ENCODE measurements around the gene NINJ2. TPM values are rescaled to one million over a fixed set of nuclear protein-coding genes. Genes with fewer than 3 reads are reported as not detected.

Gene NINJ2
- total and polyA plus RNA-seq, 12 donors = 1.9 to 25.7 (median 8.3) TPM

DNA sequence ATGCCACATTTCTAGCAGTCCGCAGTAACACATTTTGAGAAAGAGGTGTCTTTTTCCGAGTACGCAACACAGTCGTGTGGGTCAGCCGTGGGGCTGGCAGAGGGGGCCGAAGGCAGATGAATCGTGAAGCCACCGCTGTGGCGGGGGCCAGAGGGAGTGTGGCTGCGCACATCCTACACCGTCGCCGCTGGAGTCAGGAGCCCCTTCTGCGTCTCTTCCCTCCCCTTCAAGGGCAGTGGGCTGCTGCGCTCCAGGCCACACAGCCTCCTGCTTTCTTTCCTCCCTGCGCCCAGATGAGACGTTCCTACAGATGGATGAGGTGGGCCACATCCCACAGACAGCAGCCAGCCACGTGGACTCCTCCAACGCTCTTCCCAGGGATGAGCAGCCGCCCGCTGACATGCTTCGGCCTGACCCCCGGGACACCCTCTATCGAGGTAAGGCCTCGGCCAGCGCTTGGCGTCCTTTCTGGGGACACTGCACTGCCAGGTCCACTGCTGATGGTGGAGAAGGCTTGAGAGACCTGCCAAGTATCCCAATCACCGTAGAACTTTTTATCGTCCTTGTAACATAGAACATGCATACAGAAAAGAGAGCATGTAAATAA, 113.7 kb downstream of the NINJ2 start:
- DNase-seq = no peak
- ATAC-seq = peak in 5 of 8 donors; percentile 4 to 32 (median 22)
- Histone ChIP-seq H3K36me3 (peaks cover 0 to 3% (median 0%) of the 10 kb centered on the region in 9 donors), H3K4me1 (peaks cover 16 to 72% (median 41%) of the 10 kb centered on the region in 9 donors), H3K27me3 (peaks cover 0 to 17% (median 7%) of the 10 kb centered on the region in 7 donors), H3K4me3 (no peak overlapping the region), H3K9me3 (no peaks in the 10 kb centered on the region), H3K27ac (peak overlapping the region in 9 of 10 donors; percentile 29 to 89 (median 75))
- no peak for TF ChIP-seq CTCF (IDR thresholded peaks at IDR 0.05)
- intact Hi-C loops (cut with DNase I) = loop anchor here in 8 of 10 donors (5.0 kb wide), 3 partner anchors 47 to 107 kb away; no protein-coding TSS in a partner anchor
- WGBS, 2 donors = 58 to 66% methylated on average over 29 of the region's 29 CpGs

GRCh38 chr12:547883-548470, 115.3 kb downstream of the NINJ2 start:
- Histone ChIP-seq H3K27ac (peak overlapping the region in 5 of 10 donors; percentile 7 to 89 (median 79)), H3K27me3 (peaks cover 0 to 17% (median 7%) of the 10 kb centered on the region in 7 donors), H3K9me3 (no peaks in the 10 kb centered on the region), H3K4me1 (peaks cover 10 to 62% (median 30%) of the 10 kb centered on the region in 9 donors), H3K4me3 (no peak overlapping the region), H3K36me3 (no peaks in the 10 kb centered on the region)
- TF ChIP-seq CTCF (IDR thresholded peaks at IDR 0.05) = no peak
- ATAC-seq (no peak), DNase-seq (no peak)
- intact Hi-C loops (cut with DNase I) = loop anchor here (1.0 to 5.0 kb wide), 8 partner anchors 46 to 107 kb away; no protein-coding TSS in a partner anchor
- WGBS, 2 donors = 55 to 60% methylated on average over 13 of the region's 13 CpGs

DNA sequence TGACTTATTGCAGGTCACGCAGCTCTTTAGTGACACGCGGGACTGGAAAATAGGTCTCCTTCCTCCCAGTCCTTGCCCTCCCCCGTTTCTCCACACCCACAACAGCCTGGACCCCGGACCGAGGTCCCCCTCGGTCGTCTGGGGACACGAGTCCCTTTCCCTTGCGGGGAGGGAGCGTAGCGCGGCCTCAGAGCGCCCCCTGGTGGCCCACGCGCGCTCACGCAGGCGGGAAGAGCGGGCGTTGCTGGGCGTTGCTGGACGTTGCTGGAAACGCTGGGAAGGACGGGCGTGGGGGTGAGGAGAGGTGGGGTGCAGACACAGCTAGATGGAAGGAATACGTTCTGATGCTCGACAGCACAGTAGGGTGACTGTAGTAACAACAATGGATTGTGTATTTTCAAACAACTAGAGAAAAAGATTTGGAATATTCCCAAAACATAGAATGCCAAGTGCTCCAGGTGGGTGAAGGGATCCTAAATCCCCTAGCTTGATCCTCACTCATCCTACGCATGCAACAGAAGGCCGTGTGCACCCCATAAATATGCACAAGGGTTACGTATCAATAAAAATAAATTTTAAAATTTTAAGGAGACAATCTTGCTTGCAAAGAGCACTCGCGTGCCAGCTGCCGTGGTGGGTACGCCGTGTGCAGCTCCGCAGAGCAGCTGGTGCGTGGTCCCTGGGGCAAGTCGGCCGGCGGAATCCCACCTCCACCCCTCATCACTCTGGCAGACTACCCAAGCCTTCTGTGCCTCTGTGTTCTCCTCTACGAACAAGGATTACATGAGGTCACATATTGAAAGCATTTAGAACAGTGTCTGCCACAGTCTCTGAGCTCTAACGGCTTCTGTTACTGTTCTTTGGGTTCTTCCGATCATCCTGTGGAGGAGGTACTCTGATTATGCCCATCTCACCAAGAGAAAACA, 116.1 kb downstream of the NINJ2 start:
- H3K27ac ChIP-seq = peak overlapping the region in 7 of 10 donors; percentile 7 to 89 (median 26)
- H3K4me3 ChIP-seq = no peak overlapping the region
- DNase-seq (peak; percentile 49 to 80), ATAC-seq (peak; percentile 23 to 69 (median 46))
- no peaks in the 10 kb centered on the region for H3K36me3 ChIP-seq
- TF ChIP-seq CTCF (IDR thresholded peaks at IDR 0.05) = peak; percentile 93 to 99 (median 98)
- peaks cover 0 to 17% (median 7%) of the 10 kb centered on the region in 7 donors for H3K27me3 ChIP-seq
- H3K4me1 ChIP-seq = peaks cover 4 to 62% (median 27%) of the 10 kb centered on the region in 9 donors
- 27 to 28% methylated on average over 44 of the region's 44 CpGs for WGBS, 2 donors
- H3K9me3 ChIP-seq = no peaks in the 10 kb centered on the region
- intact Hi-C loops (cut with DNase I) = loop anchor here (1.0 to 5.0 kb wide), 8 partner anchors 45 to 106 kb away; no protein-coding TSS in a partner anchor
